Fibroblast of skin of left biceps (primary cell): ENCODE data around the gene AGAP1.
"Not testable (repeated sequence)": the region's sequence is repeated elsewhere in the genome, so short reads cannot be mapped to it uniquely, and the experiment has no call there.

ENCODE experiments used
- DNase-seq, 2 experiments: peaks; one replicate each; pipeline ENCODE4 v3.0.0-alpha.2; 2013; ENCODE audit warnings: low read depth in 2 of 2

AGAP1 gene

DNA sequence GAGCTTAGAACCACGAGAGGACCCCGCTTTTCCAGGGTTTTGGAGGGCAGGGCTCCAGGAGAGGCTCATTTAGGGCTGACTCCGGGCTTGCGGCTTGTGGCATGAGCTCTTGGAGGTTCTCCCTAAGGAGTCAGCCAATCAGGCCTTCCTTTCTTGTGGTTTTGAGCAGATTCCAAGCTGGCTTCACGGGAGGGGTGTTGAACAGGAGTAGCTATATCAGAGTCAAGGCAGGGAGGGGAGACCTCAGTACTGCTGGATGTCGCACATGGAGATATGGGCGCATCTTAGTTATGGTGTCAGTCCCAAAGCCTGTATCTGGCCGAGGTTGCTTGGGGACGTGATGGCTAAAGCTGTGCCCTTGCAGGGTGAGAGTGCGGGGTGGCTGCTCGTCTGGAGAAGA lies 98.6 kb downstream of the AGAP1 start:
- DNase-seq = no peak

DNA sequence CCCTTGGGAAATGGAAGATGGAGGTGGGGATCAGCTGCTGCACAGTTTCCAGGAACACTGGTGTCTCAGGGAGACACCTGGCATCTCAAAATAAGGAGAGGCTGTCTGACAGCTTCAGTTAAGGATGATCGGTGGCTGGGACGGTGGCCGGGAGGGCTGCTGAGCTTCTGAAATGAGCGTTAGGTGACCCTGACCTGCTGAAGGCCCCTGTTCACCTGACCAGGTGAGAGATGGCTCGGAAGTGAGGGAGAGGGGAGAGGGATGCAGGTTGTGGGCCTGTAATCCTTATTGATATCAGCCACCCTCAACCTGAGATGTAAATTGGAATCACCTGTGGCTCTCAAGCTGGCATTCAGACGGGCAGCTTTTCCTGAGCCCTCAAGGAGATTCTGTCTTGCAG lies 99.0 kb downstream of the AGAP1 start:
- no peak for DNase-seq

DNA sequence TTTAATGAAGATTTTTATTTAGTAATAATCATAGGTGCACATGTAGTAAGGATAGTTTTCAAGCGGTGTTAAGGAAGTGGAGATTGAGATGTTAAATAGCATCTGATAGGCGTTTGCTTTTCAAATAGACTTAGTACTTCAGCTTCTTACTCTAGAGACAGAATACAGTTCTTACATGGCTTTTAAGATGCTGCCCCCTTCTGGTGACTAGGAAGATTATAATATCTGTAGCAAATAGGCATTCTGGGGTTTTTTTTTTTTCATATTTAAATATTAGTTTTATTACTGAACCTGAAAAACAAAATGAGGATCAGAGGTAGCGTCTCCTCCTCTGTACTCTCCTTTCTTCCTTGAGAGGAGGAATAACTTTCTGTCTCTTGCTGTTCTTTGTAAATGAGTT lies 100.2 kb downstream of the AGAP1 start:
- peak; percentile 44 to 50 for DNase-seq

DNA sequence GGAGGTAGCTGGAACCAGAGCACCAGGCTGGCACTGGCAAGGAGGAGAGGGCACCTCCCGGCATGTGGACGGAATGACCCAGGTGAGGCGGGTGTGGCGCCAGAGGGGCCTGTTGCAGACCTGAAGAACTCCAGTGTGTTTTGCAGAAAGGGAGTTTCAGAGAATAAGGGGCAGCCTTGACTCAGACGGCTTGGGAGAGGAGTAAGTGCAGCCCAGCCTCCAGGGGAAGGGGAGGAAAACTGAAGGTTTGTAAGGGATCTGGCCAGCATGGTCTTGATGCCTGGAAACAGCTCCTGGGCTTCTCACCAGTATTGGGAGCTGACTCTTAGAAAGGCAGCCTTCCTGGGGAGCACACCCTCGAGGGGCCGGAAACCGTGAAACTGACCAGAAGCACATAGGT lies 101.1 kb downstream of the AGAP1 start:
- no peak for DNase-seq

DNA sequence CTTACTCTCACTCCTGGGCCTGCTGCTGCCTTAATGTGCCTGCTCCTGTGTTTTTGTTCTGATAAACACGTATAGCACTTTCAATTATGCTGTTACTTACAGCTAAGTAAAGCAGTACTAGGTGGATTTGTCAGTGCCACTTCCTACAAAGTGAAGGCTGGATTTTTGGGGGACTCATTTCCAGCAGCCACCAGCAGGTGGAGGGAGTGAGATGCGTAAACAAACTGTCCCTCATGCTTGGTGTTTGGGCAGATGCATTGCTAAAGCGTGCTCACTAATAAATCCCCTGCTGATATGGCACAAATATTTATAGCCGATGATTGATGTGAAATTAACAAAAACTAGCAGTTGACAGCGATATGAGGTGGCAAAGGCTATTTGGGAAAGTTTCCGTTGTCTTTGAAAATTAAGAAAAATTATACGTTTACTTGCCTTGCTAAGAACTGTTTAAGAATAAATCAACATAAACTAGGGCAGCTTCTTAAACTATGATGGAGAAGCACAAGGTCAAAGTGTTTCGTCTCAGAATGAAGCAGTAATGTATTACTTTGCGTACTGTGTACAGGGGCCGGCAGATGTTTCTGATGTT lies 101.7 kb downstream of the AGAP1 start:
- peak in 1 of 2 experiments; percentile 30 for DNase-seq

DNA sequence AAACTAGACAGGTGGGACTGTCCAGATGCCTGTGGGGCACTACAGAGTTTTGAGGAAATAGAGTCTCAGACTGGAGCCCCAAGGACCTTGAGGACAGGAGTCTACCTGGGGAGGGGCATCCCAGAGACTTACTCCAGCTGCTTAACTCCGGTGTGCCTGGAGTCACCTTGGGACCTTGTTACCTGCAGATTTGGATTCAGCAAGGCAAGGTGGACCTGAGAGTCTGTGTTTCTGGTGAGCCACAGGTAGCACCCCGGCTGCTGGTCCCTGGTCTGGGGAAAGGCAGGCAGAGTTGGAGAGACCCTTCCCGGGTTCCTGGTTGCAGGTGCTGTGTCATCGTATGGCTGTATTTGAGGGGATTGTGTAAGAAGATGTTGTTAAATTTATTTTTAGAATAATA lies 102.4 kb downstream of the AGAP1 start:
- DNase-seq = no peak

DNA sequence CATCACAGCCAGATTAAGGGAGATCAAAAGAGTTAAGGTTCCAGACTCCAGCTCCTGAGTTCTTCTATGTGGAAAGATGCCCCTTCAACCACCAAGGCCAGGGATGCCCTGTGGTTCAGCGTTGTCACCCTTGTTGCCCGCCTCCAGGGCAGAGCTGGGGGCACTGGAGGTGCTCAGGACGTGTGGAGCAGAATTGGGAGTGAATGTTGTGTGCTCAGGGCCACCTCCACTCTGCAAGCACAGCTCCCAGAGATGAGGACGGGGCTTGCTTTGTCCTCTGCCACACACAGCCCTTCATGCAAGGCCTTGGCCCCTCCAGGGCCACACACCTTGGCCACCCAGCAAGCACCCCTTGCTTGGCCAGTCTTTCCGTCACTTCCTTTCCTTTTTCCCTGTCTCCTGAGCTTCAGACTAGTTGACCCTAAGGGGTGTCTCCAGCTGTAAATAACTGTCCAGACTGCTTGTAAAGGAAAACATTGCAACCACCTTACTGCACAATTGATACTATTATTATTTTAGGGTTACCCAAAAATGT lies 103.3 kb downstream of the AGAP1 start:
- no peak for DNase-seq

DNA sequence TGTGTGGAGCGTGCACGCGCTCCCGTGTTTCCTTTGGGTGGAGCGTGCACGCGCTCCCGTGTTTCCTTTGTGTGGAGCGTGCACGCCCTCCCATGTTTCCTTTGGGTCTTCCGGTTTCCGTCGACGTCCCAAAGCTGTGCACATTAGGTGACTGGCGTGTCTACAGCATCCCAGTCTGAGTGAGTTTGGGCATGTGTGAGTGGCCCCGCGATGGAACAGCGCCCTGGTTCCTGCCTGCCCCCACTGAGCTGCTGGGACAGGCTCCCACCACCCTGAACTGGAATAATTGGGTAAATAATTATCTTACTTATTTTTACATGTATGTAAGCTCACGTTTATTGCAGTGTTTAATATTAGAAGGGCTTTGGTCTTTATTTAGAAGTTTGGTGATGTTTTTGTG lies 104.2 kb downstream of the AGAP1 start:
- no peak for DNase-seq

DNA sequence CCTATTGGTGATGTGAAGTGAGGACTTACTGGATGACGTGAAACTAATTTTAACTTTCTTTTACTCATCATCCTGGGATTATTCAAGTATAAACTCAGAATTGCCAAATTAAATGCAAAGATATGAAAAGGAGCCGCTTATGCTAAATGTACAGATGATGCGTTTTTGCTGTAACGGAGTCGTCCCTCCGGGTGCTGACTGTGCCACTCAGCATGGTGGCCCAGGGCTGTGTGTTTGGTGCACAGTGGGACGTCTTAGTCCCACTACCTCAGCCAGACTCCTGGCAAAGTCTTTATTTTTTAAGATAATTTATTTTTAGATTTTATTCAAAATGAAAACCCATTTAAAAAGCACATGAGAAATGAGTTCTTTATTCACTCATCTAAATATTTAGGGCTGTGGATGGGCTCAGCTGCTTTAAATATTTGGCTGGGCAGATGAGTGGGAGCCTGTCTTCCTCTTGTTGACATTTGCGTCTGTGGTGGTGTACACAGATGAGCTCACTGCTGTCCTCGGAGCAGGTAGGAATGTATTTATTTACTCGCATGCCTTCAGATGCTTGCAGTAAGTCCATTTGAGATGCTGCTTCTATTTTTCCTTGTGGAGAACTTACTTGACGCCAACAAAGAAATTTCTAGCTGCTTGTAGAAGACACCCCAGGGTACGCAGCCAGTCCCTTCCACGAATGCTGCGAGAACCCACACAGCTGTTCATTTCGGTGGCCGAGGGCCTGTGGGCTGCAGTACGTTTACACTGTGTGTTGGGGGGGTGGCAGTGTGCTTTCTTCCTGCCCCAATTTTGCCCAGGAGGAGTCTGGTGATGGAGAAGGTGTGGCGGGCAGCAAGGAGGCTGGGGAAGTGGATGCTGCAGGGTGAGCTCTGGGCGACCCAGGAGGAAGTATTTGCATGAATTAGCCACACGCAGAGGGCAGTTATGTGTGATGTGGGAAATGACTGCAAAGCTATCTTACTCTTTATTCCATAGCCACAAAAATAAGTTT lies 105.0 kb downstream of the AGAP1 start:
- no peak for DNase-seq

DNA sequence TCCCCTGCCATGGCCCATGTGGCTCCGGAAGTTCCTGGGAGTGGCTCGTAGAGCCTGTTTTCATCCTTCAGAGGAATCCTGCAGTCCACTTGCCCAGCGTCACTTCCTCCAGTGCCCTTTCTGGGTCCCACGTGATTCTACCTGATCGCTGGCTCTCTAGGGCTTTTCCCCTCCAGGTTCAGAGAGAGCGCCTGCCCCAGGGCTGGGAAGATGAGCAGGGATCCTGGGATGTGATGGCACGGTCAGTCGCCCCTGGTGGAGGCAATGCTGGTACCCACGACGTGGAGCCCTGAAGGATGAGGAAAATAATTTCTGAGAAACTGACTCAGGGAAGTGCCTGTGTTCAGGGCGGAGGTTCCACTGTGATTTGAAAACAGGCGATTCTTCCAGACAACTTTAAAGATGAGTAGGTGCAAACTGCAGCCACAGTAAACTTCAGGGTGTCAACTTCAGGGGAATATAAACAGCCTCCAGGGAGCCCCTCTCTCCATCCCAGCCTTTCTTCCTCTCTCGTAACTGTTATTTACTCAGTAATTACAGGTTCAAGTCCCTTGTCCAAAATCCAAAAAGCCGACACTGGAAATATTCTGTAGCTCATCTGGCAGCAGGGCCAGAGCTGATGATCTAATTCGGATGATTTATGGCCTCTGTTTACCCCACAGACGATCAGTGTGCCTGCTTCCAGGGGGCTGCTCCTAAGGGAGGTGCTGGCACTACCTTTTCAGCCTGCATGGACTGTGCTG lies 105.9 kb downstream of the AGAP1 start:
- DNase-seq = no peak

DNA sequence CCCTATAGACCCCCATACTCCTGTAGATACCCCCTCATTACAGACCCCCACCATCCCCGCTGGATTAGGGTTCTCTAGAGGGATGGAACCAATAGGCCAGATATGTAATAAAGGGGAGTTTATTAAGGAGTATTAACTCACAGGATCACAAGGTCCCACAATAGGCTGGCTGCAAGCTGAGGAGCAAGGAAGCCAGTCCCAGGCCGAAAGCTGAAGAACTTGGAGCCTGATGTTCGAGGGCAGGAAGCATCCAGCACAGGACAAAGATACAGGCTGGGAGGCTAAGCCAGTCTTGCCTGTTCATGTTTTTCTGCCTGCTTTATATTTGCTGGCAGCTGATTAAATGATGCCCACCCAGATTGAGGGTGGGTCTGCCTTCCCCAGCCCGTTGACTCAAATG lies 106.6 kb downstream of the AGAP1 start:
- DNase-seq = no peak

DNA sequence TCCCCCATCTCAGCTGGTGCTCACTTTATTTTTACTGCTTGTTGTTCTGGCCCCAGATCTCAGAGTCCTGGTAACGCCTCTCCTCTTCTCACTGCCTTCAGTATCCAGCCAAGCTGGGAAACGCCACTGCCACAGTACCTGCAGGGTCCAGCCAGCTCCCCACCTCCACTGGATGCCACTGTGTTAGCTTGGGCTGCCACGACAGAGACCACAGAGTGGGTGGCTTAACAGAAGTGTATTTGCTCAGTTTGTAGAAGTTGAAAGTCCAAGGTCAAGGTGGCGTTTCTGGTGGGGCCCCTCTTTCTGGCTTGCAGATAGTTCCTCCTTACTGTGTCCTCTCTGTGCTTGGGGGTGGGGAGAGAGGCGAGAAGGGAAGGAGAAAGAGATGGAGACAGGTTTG lies 107.1 kb downstream of the AGAP1 start:
- no peak for DNase-seq

DNA sequence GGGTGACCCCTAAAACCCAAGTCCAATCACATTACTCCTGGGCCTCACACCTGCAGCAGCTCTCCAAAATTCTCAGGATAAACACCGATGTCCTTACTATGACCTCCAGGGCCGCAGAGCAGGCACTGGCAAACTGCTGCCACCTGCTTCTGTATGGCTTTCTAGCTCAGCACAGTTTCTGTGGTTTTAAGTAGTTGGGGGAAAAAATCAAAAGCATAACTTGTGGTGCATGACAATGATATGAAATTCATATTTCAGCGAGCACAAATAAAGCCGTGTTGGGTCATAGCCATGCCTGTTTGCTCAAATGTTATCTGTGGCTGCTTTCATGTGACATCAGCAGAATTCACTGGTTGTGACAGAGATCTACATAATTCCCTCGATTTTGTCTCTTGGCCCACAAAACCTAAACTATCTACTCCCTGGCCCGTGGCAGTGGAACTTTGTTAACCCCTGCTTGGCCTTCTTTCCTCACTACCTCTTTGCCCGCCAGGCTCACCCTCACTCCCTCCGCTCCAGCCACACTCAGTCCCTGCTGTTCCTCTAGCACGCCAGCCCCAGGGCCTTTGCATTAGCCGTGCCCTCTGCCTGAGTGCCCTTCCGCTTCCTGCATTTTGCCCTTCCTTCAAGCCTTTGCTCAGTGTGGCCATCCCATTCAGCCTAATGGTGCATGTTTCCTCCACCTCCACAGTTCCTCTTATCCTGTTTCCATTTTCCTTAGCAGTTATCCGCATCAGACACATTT lies 108.3 kb downstream of the AGAP1 start:
- DNase-seq = no peak

DNA sequence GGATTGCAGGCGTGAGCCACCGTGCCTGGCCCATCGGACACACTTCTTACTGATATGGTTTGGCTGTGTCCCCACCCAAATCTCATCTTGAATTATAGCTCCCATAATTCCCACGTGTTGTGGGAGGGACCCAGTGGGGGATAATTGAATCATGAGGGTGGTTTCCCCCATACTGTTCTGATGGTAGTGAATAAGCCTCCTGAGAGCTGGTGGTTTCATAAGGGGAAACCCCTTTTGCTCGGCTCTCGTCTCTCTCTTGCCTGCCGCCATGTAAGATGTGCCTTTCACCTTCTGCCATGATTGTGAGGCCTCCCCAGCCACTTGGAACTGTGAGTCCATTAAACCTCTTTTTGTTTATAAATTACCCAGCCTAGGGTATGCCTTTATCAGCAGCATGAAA lies 109.1 kb downstream of the AGAP1 start:
- not testable (repeated sequence) for DNase-seq

DNA sequence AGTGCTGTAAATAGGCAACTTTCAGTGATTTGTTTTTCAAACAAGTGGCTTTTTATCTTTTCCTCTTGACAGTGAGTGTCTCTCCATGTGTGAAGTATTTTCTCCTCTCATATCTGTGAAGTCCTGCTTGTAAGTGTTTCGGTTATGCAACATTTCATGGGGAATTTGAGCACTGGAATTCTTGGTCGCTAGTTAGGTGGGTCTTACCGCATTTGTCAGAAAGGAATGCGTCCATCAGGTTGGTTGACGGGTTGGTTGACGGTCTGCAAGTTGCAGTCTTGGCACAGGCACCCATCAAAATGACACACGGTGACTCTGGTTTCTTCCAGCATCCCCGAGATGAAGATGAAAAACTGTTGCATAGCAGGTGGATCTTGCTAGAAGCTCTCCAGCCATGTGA lies 109.8 kb downstream of the AGAP1 start:
- DNase-seq = no peak

DNA sequence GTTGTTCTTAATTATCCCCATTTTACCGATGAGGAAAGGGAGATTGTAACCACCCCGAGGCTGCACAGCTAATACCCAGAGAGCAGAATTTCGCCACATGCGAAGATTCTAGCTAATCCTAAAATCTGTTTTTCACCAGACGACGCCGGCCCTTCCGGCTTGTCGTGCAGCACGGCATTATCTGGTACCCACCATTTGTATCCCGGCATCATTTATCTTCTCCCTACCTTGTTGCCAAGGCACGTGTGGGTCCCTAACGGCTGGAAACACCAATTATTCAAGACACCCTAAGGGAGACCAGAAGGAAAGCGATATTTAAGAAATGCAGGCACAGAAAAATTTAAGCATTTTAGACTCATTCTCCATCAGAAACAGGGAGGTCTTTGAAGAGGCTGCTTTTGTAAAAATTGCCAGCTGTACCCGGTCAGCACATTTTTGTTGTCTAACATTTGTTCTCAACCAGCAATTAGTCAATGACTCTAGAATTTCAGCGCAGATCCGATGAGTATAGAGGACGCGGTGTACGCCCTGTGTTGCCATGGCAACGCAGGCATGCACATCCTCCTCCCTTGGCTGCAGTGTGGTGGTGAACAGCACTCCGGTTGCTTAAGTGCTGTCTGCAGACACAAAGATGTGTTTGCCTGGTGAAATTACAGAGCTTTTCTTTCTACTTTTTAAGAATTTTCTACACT lies 111.6 kb downstream of the AGAP1 start:
- peak; percentile 83 to 88 for DNase-seq

DNA sequence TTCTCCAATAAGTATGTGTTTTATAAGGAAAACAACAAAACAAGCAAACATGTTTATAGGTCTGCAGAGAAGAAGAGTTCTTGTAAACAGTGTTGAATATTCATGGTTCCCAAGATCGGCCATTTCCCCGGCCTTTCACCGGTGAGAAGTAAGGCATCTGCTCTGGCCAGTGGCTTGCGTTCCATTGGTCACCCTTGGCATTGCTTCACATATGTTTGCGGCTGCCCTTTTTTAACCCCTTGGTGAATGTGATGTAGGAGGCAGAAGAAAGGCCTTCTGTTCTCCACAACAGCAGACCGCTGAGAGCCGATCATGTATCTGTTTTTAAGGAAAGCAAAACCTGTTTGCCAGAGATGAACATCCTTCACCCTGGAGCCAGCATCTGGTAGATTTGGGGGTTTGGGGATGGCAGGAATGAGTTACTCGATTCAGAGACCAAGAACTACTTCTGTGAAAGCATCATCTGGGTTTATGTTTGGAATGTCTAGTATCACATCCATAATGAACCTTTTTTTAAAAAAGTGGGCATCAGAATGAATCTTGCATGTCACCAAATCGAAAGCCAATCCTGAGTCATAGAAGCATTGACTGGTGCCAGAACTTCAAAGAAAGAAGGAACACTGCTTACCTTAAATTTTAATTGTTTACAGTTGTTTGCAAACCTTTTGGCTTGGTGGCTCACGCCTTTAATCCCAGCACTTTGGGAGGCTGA lies 112.3 kb downstream of the AGAP1 start:
- DNase-seq = no peak

DNA sequence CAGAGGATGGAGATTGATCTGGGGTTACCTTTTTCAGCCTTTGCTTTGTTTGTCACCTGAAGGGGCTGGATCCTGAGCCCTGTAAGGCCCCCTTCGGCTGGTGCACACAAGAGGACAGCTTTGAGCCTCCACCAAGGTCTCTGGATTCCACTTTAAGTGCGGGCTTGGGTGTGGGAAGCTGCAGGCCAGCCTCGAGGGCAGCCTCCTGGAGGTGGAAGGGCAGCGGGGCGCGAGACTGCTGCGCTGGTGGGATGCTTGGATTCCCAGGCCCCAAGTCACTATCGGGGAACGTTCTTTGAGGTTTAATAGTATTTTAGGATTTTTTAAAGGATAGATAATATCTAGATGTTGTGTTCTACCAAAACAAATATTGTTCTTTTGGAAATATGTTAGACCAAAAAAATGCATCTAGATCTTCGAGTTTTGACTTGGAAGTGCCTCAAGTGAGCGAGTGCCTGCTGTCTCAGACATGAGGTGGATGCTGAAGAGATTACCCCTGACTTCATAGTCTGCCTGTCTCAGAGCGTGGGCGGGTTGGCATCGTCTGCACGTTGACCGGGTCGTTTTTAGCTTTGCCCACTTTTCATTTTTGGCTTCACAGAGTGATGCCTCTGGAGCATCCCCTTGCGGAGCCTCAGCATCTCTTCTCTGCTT lies 113.8 kb downstream of the AGAP1 start:
- no peak for DNase-seq

DNA sequence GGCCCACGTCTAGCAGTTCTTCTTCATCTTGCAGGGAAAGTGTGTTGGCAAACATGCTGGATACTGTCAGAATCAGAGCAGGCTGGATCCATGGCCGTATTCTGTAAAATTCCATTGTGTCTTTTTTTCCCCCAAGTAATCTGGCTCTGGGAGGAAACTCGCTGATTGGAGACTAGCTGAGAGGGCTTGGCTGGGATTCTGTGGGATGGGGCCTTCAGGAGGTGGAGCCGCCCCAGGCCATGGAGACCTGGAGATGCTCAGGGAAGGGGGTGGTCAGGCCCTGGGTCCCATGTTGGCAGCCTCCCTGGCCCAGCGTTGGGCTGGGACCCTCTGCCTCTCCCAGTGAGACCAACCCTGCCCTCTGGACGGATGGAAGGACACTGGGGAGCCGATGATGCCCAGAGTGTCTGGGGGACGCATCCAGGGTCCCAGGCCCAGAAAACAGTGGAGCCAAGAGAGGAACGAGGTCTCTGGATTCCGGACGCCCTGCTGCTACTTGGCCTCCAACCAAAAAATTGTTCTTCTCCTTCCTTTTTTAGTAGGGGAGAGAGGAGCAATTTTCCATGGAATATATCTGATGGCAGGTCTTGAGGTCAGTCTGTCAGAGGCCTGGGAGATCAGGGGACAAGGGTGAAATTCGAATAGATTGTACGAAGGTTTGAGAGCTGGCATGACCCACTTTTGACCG lies 114.5 kb downstream of the AGAP1 start:
- no peak for DNase-seq
